ENCODE data around the gene BRME1. TPM values are rescaled to one million over a fixed set of nuclear protein-coding genes. Genes with fewer than 3 reads are reported as not detected.

Gene BRME1
- total RNA-seq, 1 donor from 2014 or later: 3.7 TPM

GRCh38 chr19:13864046-13864666 is 41.8 kb downstream of the BRME1 start:
- Mint-ChIP-seq H3K36me3 (ENCODE audit: unreplicated experiment) (no peaks in the 10 kb centered on the region), H3K4me3 (ENCODE audit: unreplicated experiment) (peak overlapping the region; percentile 72), H3K27me3 (ENCODE audit: unreplicated experiment) (no peaks in the 10 kb centered on the region), H3K27ac (ENCODE audit: unreplicated experiment) (peak overlapping the region; percentile 50), H3K4me1 (ENCODE audit: unreplicated experiment) (peaks cover 56% of the 10 kb centered on the region), H3K9me3 (ENCODE audit: unreplicated experiment) (no peaks in the 10 kb centered on the region)
- no peak for DNase-seq (ENCODE audit: extremely low spot score, unreplicated experiment)
- no peak for TF ChIP-seq CTCF (IDR thresholded peaks at IDR 0.05)

- H3K9me3 Mint-ChIP-seq (ENCODE audit: unreplicated experiment): no peaks in the 10 kb centered on the region
- peak; percentile 98 for DNase-seq (ENCODE audit: extremely low spot score, unreplicated experiment)
- peak; percentile 97 for TF ChIP-seq CTCF (IDR thresholded peaks at IDR 0.05)
- H3K36me3 Mint-ChIP-seq (ENCODE audit: unreplicated experiment): no peaks in the 10 kb centered on the region
- H3K4me3 Mint-ChIP-seq (ENCODE audit: unreplicated experiment): peak overlapping the region; percentile 73
- H3K27ac Mint-ChIP-seq (ENCODE audit: unreplicated experiment): peak overlapping the region; percentile 95
- no peaks in the 10 kb centered on the region for H3K27me3 Mint-ChIP-seq (ENCODE audit: unreplicated experiment)
- peaks cover 56% of the 10 kb centered on the region for H3K4me1 Mint-ChIP-seq (ENCODE audit: unreplicated experiment)
These were observed 44.0 kb downstream of the BRME1 start for GRCh38 chr19:13861714-13862531.

GRCh38 chr19:13861392-13861713 is 44.6 kb downstream of the BRME1 start:
- H3K4me1 Mint-ChIP-seq (ENCODE audit: unreplicated experiment): peaks cover 53% of the 10 kb centered on the region

GRCh38 chr19:13860679-13861391 is 45.1 kb downstream of the BRME1 start:
- no peaks in the 10 kb centered on the region for H3K36me3 Mint-ChIP-seq (ENCODE audit: unreplicated experiment)
- H3K27ac Mint-ChIP-seq (ENCODE audit: unreplicated experiment): peak overlapping the region; percentile 95
- H3K9me3 Mint-ChIP-seq (ENCODE audit: unreplicated experiment): no peaks in the 10 kb centered on the region

More at GRCh38 chr19:13861392-13861713, 44.6 kb downstream of the BRME1 start:
- Mint-ChIP-seq H3K36me3 (ENCODE audit: unreplicated experiment) (no peaks in the 10 kb centered on the region), H3K9me3 (ENCODE audit: unreplicated experiment) (no peaks in the 10 kb centered on the region), H3K4me3 (ENCODE audit: unreplicated experiment) (peak overlapping the region; percentile 73), H3K27me3 (ENCODE audit: unreplicated experiment) (no peaks in the 10 kb centered on the region), H3K27ac (ENCODE audit: unreplicated experiment) (peak overlapping the region; percentile 95)
- no peak for TF ChIP-seq CTCF (IDR thresholded peaks at IDR 0.05)
- DNase-seq (ENCODE audit: extremely low spot score, unreplicated experiment): no peak

More at GRCh38 chr19:13860679-13861391, 45.1 kb downstream of the BRME1 start:
- no peak for DNase-seq (ENCODE audit: extremely low spot score, unreplicated experiment)
- no peaks in the 10 kb centered on the region for H3K27me3 Mint-ChIP-seq (ENCODE audit: unreplicated experiment)
- H3K4me3 Mint-ChIP-seq (ENCODE audit: unreplicated experiment): no peak overlapping the region
- TF ChIP-seq CTCF (IDR thresholded peaks at IDR 0.05): no peak
- peaks cover 49% of the 10 kb centered on the region for H3K4me1 Mint-ChIP-seq (ENCODE audit: unreplicated experiment)
